Fibroblast of skin of abdomen (primary cell): ENCODE results near the gene FDX2. TPM values are rescaled to one million over a fixed set of nuclear protein-coding genes. Genes with fewer than 3 reads are reported as not detected.
A peak's percentile ranks its signal among the peaks of the same experiment; 100 is the strongest.
"Not testable (repeated sequence)": the region's sequence is repeated elsewhere in the genome, so short reads cannot be mapped to it uniquely, and the experiment has no call there.

Experiments
- DNase-seq: peaks from one replicate; pipeline ENCODE4 v3.0.0-alpha.2; 2013
- polyA plus RNA-seq, 2 experiments: library from polyadenylated mRNA; unstranded; fragments of 120-200 nt; gene quantifications; one replicate each; pipeline ENCODE4 v1.2.1, GENCODE V29; 2013; ENCODE audit not compliant: insufficient read length in 2 of 2

Gene FDX2
- polyA plus RNA-seq (2013, experiment 1 of 2; ENCODE audit: insufficient read length), result 27.1 TPM
- 27.8 TPM for polyA plus RNA-seq (2013, experiment 2 of 2; ENCODE audit: insufficient read length)

DNA sequence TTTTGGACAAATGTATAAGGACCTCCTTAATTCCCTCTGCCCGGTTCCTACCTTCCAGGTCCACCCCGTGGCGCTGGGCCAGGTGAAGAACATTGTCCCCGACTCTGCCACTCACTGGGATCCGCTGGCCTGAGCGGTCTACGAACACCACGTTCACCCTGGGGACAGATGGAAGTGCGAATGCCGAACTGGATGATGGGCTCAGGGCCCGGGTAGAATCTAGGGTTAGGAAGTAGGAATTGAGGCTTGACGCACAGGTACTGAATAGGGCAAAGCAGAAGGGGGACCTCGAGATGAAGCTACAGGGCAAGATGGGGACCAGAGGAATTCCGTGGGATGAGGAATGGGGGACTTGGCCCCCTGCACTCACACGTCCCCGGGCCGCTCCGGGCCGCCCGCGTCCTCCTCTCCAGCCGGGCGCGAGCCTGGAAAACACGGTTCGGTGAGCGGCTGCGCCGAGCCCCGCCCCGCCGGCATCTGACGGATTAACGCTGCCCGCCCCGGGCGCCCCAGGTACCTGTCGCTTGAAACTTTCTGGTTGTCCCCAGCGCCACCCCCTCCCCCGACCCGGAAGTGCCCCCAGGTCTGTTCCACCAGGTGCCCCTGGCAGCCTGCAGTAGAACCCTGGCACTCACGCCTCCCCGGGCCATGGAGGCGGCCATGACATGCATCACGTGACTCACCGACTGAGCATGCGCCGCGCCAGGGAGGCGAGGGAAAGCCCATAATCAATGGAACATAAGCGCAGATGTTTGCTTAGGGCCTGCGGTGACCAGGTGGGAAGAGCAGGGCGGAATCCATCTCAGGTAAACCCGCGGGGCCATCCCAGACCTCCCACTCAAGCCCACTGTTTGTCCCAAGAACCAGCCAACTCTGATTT is at the start of gene FDX2:
TSS of gene FDX2 (minus strand) at position 681 of the 880 bp plus-strand sequence. CDS start at position 662, 19 bp downstream.
- DNase-seq, result peak; percentile 75

DNA sequence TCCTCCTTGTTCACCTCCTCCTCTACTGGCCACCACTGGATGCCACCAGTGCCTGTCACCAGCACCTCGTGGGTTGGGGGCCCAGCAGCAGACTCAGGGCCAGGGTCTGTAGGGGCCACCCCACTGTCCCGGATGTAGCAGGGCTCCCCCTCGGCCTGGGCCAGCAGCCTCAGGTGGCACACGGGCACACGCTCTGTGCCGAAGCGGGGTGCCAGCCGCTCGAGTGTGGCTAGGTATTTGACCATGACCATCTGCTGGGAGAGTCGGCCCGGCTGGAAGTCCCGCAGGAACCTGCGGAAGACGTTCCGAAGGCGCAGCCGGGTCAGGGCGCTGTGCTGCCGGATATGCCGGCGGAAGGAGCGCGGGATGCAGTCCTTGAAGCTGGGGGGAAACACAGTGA is 49.7 kb upstream of the FDX2 start:
- DNase-seq, result no peak

DNA sequence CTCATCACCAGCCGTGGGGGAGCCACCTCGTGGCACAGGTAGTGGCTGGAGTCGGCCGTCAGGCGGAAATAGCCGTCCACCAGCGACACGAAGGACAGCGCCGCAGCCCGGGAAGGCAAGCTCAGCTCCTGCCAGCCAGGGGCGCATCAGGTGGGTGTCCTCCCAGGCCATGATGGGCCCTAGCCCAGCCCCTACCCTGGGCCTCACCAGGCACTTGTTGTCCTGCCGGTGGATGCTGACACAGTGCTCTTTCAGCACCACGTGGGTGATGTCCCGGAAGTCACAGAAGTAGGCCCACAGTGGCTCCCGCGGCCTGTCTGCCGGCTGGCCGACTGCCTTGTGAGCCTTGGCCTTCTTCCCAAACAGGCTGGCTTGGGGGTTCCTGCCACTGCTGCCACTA is 48.8 kb upstream of the FDX2 start:
- DNase-seq, result no peak

DNA sequence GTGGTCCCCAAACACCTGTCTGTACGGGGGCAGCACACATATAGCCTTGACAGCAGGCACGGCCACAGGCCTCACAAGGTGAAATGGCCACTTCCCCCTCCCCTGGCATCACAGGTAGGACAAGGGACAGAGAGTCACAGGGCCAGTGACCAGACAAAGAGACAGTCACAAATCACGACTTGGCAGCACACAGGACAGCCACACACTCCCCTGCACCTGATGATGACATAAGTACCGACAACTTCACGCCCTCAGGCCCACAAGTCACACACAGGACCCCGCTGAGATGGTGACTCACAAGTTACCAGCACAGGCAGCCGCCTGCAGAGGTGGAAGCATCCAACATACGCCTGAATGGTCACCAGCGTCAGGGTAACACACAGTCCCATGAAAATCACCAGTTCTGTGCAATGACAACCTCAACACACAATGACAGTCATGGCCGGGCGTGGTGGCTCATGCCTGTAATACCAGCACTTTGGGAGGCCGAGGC is 48.0 kb upstream of the FDX2 start:
- DNase-seq, result no peak

- DNase-seq, result no peak
Observed at GRCh38 chr19:10362259-10362658, 46.4 kb upstream of the FDX2 start.

- DNase-seq, result no peak
Observed at GRCh38 chr19:10361569-10362011, 45.8 kb upstream of the FDX2 start.

- DNase-seq, result no peak
Observed at GRCh38 chr19:10356431-10356830, 40.6 kb upstream of the FDX2 start.

DNA sequence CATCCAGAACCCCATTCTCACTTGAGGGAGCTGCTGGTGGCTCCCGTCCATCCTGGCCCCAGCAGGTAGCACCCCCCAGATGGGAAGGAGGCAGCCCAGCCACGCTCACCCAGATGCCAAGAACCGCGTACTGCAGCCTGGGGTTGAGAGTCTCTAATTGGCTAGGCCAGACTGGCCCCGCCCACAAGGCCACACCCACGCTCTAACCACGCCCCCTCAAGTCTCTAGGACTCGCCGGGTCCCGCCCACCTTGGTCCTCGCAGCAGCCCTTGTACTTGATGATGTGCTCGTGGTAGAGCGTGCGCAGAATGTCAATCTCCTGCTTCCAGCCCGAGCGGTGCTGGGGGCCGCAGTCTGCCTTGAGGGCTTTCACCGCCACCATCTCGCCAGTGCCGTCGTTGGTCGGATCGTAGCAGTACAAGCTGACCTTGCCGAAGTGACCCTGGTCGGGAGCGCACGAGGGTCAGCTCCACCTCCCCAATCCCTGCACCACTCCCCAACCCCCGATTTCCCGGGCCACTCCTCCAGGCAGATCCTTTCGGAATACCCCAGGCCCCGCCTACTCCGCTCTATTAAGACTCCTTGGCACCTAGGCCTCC is 38.1 kb upstream of the FDX2 start:
- DNase-seq, result peak; percentile 22

GRCh38 chr19:10352764-10353671 is 37.2 kb upstream of the FDX2 start:
- DNase-seq, result no peak

GRCh38 chr19:10346509-10346908 is 30.7 kb upstream of the FDX2 start:
- no peak for DNase-seq

DNA sequence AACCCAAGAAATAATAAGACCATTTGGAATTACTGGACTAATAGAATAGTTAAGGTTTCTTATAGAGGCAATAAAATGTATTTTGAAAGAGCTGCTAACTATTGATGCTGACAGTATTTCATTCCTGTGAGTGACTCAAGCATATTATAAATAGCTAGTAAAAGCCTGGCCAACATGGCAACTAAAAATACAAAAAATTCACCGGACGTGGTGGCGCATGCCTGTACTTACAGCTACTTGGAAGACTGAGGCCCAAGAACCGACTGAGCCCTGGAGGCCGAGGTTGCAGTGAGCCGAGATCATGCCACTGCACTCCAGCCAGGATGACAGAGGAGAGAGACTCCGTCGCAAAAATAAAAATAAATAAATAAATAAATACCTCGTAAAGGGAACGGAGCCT is 29.0 kb upstream of the FDX2 start:
- no peak for DNase-seq

DNA sequence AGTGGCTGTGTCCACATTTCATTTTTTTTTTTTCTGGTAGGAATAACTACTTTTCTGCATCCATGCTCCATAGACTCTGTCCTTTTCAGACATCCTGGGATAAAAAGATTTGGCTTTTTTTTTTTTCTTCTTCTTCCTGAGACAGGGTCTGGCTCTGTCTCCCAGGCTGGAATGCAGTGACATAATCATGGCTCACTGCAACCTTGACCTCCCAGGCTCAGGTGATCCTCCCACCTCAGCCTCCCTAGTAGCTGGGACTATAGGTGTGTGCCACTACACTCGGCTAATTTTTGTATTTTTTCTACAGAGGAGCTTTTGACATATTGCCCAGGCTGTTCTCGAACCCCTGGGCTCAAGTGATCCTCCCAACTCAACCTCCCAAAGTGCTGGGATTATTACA is 27.7 kb upstream of the FDX2 start:
- no peak for DNase-seq

DNA sequence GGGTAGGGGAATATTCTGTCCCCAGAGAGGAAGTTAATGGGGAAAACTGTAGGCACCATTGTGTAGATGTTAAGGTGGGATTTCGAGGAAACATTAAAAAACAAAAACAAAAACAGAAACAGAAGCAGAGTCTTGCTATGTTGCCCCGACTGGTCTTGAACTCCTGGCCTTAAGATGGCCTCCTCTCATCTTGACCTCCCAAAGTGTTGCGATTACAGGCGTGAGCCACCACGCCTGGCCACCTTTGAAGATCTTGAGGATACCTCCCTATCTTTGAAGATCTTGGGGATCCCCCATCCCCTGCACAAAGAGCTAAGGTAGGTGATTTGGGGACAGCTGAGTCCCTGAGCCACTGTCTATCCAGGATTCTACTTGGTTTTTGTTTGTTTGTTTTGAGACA is 24.2 kb upstream of the FDX2 start:
- no peak for DNase-seq

DNA sequence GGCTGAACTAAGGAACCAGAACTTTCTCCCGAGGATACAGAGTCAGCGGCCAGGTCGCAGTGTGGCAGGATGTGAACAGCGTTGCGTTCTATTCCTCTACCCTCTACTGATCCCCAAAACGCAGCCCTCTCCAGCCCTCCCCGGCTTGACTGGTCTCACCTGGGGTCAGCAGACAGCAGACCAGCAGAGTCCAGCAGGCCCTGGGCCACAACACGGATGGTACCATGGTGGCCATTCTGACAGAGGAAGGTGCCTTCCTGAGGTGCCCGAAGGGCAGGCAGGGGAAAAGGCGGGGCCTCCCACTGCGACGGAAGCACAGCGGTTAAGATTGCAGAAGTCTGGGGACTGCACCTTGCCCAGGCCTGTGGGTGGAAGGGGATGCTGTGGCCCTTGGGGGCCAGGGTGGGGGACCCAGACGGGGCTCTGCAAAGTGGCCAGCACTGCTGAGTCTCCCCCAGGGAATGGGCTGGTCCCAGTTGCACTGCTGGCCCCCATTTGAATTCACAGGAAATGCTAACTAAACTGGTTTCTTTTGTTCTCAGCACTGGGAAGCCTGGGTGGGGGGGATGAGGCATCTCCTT is 23.7 kb upstream of the FDX2 start, which contains the start of gene ICAM3:
TSS of gene ICAM3 (minus strand) at position 245 of the 581 bp plus-strand sequence. CDS start at position 235, 10 bp downstream.
- no peak for DNase-seq

- DNase-seq, result no peak
Observed at GRCh38 chr19:10338940-10339339, 23.1 kb upstream of the FDX2 start.

- DNase-seq, result not testable (repeated sequence)
Observed at GRCh38 chr19:10336725-10337124, 20.9 kb upstream of the FDX2 start.

DNA sequence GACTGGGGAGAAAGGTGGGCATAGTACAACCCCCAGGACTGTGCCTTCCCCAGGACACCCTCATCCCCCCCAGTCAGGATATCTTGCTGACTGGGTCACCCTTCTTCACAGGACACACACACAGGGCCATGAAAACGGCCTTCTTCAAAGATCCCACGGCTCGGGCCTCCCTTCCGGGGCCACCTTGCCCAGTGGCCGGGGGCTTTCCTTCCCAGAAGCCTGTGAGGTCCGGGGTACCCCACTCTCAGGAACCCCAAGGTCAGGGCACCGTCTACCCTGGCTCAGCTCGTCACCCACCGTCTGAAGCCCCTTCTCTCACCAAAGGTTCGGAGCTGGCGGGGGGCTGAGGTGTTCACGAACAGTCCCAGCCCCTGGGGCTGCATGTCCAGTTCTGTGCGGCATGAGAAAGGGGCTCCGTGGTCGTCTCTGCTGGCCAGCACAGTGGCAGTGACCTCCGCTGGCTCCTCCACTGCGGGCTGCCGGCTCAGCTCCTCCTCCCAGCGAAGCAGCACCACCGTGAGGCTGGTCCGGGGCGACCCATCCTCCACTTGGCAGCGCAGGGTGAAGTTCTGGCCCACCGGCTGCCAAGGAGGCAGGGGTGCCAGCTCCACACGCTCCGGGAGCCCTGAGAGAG is 19.7 kb upstream of the FDX2 start:
- DNase-seq, result no peak

GRCh38 chr19:10334588-10335351 is 19.0 kb upstream of the FDX2 start:
- peak; percentile 88 for DNase-seq

GRCh38 chr19:10333758-10334587 is 18.2 kb upstream of the FDX2 start:
- no peak for DNase-seq
